Ovary (tissue), 10 donors: Measurements from ENCODE around the gene ZNF433. TPM values are rescaled to one million over a fixed set of nuclear protein-coding genes. Genes with fewer than 3 reads are reported as not detected.
"Not testable (repeated sequence)": the region's sequence is repeated elsewhere in the genome, so short reads cannot be mapped to it uniquely, and the experiment has no call there.

Experiments used
- DNase-seq, 5 donors: peaks; one replicate each; pipeline ENCODE4 v3.0.0-alpha.2; 2019 to 2020
- H3K27ac ChIP-seq, 2 donors: fragments of 200-600 bp; one replicate each; pipeline versions ENCODE4 v1.5.1 to v1.8.0; 2019 to 2022
- H3K27me3 ChIP-seq: fragments of 200-600 bp; one replicate; pipeline ENCODE4 v1.8.0; 2022
- H3K36me3 ChIP-seq: fragments of 200-600 bp; sonication (generic); one replicate; pipeline ENCODE4 v1.5.1; 2019
- H3K4me1 ChIP-seq: one replicate; pipeline ENCODE4 v1.8.1; 2013; ENCODE audit warnings: mild to moderate bottlenecking, moderate library complexity; ENCODE audit not compliant: insufficient read depth
- H3K4me3 ChIP-seq: fragments of 200-600 bp; sonication (generic); one replicate; pipeline ENCODE4 v1.5.1; 2017
- H3K9me3 ChIP-seq, 2 donors: fragments of 200-600 bp in 1 of 2; sonication (generic) in 1 of 2; one replicate each; pipeline versions ENCODE4 v1.5.1 to v1.8.1; 2013 to 2019; ENCODE audit warnings: mild to moderate bottlenecking in 1 of 2, moderate library complexity in 1 of 2
- EP300 ChIP-seq: sonication (generic); formaldehyde crosslinking; IDR thresholded peaks from one replicate; pipeline ENCODE4 v1.6.1; 2017; ENCODE audit warnings: antibody characterized with exemption
- POLR2A ChIP-seq: fragments of 450-650 bp; IDR thresholded peaks from one replicate; pipeline ENCODE4 v1.6.1; 2017; ENCODE audit warnings: antibody characterized with exemption, mild to moderate bottlenecking, moderate library complexity
- WGBS, 3 donors: extraction: QIAGEN DNeasy Blood & Tissue Kit in 1 of 3; methylation state at CpG; one replicate each; pipeline versions ENCODE4 v1.1.5 to v1.1.7; 2013 to 2017; 5-methylcytosine and 5-hydroxymethylcytosine counted together
- intact Hi-C, 4 donors: fragments of 100-400 bp; cut with DNase I; formaldehyde crosslinking; loops; one replicate each; pipeline versions ENCODE4 v1.11.0 to v1.15.1; 2022 to 2023
- long read RNA-seq, 3 donors: library from polyadenylated mRNA in 2 of 3; unstranded in 2 of 3; transcript quantifications; one replicate each; pipeline ENCODE4 v2.0.0 and lab custom pipeline, GENCODE V29; 2021 to 2026
- polyA plus RNA-seq, 2 donors: library from polyadenylated mRNA; stranded (reverse); fragments of 200-250 nt in 1 of 2; fragments of 350-450 nt in 1 of 2; fragmentation: Illumina TruSeq in 1 of 2; extraction: RNeasy Lipid Tissue Mini Kit (QIAGEN cat#74804) in 1 of 2; gene quantifications; one replicate each; pipeline ENCODE4 v1.2.3, GENCODE V29; 2013 to 2014
- total RNA-seq, 7 donors: library from RNA; depleted of rRNA in 2 of 7; stranded (reverse); fragments of >200 nt in 2 of 7; fragmentation: NEBNext Ultra II Directional in 3 of 7; extraction: Animal tissue kit (Norgen Biotek cat#: 25700) in 3 of 7; gene quantifications; one replicate each; pipeline versions ENCODE4 v1.1.0 to v1.2.4, GENCODE V29; 2016 to 2023
- TF ChIP-seq, protein P1 (sequence below), 3 donors: fragments of 450-650 bp in 2 of 3; fragments of 200-600 bp in 1 of 3; IDR thresholded peaks; one replicate each; pipeline versions ENCODE4 v1.5.1 to v1.8.0; 2016 to 2022; ENCODE audit warnings: antibody characterized with exemption in 3 of 3, mild to moderate bottlenecking in 1 of 3
- donor health status: DM: no; HTN: no; CAD: no; lungs with moderate emphysema.
- donor health status: DM: no; HTN: no; CAD: no.
- donor health status: Bipolar disorder and iron deficiency.
- donor health status: DM: yes; HTN: yes; CAD: no.
- donor health status: DM: no; HTN: no; CAD: no.
- donor health status: DM: yes; HTN: yes; CAD: no.

Gene ZNF433
- total RNA-seq (10 to 100 TPM in 2 of 7 donors, 1 to 10 TPM in 5; 4.1 to 17.4 (median 6.8) TPM), polyA plus RNA-seq (1 to 10 TPM; 4.5 to 4.6 TPM)
- long read RNA-seq, donor 1, transcript ZNF433-201 (4 exons, 2,280 nt) = minor isoform, 6 of 25 reads
- long read RNA-seq, donor 1, transcript ZNF433-208 (4 exons, 785 nt) = major isoform, 11 of 25 reads
- long read RNA-seq, donor 1, partial matches to known transcripts = 0 of 25 reads
- long read RNA-seq, donor 1, other reads (novel, unspliced or antisense) = 2 of 25 reads
- long read RNA-seq, donor 2, partial matches to known transcripts = 0 of 4 reads
- long read RNA-seq, donor 2, other reads (novel, unspliced or antisense) = 0 of 4 reads
- long read RNA-seq, donor 3, partial matches to known transcripts = 0 of 4 reads
- long read RNA-seq, donor 3, other reads (novel, unspliced or antisense) = 0 of 4 reads

DNA sequence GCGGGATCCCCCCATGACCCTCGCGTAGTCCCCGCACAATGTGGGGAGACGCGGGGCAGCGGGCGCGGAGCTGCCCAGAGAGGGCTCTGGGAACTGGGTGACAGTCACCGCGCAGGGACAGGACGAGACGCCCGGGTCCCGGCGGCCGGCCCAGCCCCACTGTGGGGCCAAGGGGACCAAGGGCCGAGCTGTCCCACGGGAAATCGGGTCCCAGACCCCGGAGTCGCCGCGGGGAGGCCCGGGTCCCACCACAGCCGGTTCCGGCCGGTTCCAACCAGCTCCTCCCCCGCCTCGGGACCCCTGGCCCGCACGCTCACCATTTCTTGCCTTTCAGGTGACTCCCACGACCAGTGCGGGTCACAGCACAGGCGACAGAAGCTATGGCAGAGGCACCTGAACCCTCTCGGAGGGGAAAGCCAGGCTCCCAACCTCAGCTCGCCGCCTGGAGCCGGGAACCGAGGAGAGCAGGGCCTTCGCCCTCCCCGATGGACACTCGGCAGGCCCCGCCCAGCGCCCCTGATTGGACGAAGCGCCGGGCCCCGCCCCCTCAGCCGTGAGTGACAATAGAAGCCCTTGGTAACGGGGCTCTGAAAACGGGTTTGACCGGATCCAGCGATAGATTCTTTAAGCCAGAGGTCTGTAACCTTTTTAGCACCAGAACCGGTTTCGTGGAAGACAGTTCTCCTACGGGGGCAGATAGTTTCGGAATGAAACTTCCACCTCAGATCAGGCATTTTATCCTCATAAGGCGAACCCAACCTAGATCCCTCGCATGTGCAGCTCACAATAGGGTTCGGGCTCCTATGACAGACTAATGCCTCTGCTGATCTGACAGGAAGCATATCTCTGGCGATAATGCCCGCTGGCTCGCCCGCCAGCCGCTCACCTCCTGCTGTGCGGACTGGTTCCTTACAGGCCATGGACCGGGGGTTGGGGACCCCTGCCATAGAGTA is at the start of gene ZNF433:
TSS of gene ZNF433 (minus strand) at position 460 of the 953 bp plus-strand sequence. CDS start at position 320, 140 bp downstream.
- 0 to 1% (median 0%) methylated on average over 58 to 68 of the region's 68 CpGs for WGBS, 3 donors
- peak within 1 kb of the TSS; percentile 56 to 65 for H3K27ac ChIP-seq
- H3K9me3 ChIP-seq = no peaks in the 10 kb centered on the region
- TF ChIP-seq, protein P1, sequence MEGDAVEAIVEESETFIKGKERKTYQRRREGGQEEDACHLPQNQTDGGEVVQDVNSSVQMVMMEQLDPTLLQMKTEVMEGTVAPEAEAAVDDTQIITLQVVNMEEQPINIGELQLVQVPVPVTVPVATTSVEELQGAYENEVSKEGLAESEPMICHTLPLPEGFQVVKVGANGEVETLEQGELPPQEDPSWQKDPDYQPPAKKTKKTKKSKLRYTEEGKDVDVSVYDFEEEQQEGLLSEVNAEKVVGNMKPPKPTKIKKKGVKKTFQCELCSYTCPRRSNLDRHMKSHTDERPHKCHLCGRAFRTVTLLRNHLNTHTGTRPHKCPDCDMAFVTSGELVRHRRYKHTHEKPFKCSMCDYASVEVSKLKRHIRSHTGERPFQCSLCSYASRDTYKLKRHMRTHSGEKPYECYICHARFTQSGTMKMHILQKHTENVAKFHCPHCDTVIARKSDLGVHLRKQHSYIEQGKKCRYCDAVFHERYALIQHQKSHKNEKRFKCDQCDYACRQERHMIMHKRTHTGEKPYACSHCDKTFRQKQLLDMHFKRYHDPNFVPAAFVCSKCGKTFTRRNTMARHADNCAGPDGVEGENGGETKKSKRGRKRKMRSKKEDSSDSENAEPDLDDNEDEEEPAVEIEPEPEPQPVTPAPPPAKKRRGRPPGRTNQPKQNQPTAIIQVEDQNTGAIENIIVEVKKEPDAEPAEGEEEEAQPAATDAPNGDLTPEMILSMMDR (IDR thresholded peaks at IDR 0.05) = no peak
- TF ChIP-seq POLR2A = peak; percentile 65
- intact Hi-C loops = no loop called here
- DNase-seq = peak; percentile 91 to 96 (median 94)
- H3K4me1 ChIP-seq = peaks cover 6% of the 10 kb centered on the region
- H3K4me3 ChIP-seq = peak within 1 kb of the TSS; percentile 71
- no peaks in the 10 kb centered on the region for H3K27me3 ChIP-seq
- no peaks in the 10 kb centered on the region for H3K36me3 ChIP-seq

DNA sequence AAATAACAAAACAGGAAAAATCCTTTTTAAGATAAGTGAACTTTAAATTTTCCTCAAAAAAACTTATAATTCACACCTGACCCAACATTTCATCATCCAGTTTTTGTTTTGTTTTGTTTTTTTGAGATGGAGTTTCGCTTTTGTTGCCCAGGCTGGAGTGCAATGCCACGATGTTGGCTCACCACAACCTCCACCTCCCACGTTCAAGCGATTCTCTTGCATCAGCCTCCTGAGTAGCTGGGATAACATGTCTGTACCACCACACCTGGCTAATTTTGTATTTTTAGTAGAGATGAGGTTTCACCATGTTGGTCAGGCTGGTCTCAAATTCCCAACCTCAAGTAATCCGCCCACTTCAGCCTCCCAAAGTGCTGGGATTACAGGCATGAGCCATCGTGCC is 47.9 kb upstream of the ZNF433 start:
- H3K36me3 ChIP-seq, H3K4me1 ChIP-seq, H3K27me3 ChIP-seq, H3K4me3 ChIP-seq, intact Hi-C loops, DNase-seq, H3K27ac ChIP-seq: not testable (repeated sequence)
- 96 to 98% (median 96%) methylated on average over 6 of the region's 6 CpGs for WGBS, 3 donors
- H3K9me3 ChIP-seq = peaks cover 4 to 36% of the 10 kb centered on the region in 2 donors

DNA sequence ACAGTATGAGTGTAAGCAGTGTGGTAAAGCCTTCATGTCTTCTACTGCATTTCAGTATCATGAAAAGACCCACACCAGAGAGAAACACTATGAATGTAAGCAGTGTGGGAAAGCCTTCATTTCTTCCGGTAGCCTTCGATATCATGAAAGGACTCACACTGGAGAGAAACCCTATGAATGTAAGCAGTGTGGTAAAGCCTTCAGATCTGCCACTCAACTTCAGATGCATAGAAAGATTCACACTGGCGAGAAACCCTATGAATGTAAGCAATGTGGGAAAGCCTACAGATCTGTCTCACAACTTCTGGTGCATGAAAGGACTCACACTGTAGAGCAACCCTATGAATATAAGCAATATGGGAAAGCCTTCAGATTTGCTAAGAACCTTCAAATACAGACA is 41.9 kb upstream of the ZNF433 start:
- H3K36me3 ChIP-seq = peaks cover 11% of the 10 kb centered on the region
- no peaks in the 10 kb centered on the region for H3K4me1 ChIP-seq
- 87 to 100% (median 99%) methylated on average over 3 of the region's 3 CpGs for WGBS, 3 donors
- DNase-seq = no peak
- H3K4me3 ChIP-seq = no peak overlapping the region
- no peak overlapping the region for H3K27ac ChIP-seq
- TF ChIP-seq POLR2A (no peak), EP300 (no peak)
- TF ChIP-seq, protein P1 (IDR thresholded peaks at IDR 0.05) = no peak
- intact Hi-C loops = no loop called here
- H3K9me3 ChIP-seq = peaks cover 46 to 74% of the 10 kb centered on the region in 2 donors
- H3K27me3 ChIP-seq = no peaks in the 10 kb centered on the region

DNA sequence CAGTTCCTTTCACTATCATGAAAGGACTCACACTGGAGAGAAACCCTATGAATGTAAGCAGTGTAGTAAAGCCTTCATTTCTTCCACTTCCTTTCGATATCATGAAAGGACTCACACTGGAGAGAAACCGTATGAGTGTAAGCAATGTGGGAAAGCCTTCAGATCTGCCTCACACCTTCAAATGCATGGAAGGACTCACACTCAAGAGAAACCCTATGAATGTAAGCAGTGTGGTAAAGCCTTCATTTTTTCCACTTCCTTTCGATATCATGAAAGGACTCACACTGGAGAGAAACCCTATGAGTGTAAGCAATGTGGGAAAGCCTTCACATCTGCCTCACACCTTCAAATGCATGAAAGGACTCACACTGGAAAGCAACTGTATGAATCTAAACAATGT is 40.9 kb upstream of the ZNF433 start:
- H3K4me1 ChIP-seq, intact Hi-C loops, DNase-seq, H3K27me3 ChIP-seq, H3K27ac ChIP-seq, H3K4me3 ChIP-seq: not testable (repeated sequence)
- WGBS, 3 donors = 97 to 100% (median 98%) methylated on average over 3 of the region's 3 CpGs
- peaks cover 48 to 77% of the 10 kb centered on the region in 2 donors for H3K9me3 ChIP-seq
- H3K36me3 ChIP-seq = peaks cover 11% of the 10 kb centered on the region

DNA sequence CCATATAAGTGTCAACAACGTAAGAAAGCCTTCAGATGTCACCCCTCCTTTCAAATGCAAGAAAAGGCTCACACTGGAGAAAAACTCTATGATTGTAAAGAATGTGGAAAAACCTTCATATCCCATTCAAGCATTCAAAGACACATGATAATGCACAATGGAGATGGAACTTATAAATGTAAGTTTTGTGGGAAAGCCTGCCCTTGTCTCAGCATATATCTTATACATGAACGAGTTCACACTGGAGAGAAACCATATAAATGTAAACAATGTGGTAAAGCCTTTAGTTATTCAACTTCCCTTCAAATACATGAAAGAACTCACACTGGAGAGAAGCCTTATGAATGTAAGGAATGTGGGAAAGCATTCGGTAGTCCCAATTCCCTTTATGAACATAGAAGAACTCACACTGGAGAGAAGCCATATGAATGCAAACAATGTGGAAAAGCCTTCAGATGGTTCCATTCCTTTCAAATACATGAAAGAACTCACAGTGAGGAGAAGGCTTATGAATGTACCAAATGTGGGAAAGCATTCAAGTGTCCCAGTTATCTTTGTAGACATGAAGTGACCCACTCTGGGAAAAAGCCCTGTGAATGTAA is 40.2 kb upstream of the ZNF433 start:
- Histone ChIP-seq H3K4me3 (no peak overlapping the region), H3K9me3 (peaks cover 48 to 74% of the 10 kb centered on the region in 2 donors), H3K27me3 (no peaks in the 10 kb centered on the region), H3K36me3 (peaks cover 11% of the 10 kb centered on the region), H3K4me1 (no peaks in the 10 kb centered on the region), H3K27ac (no peak overlapping the region)
- 92 to 95% (median 94%) methylated on average over 3 of the region's 3 CpGs for WGBS, 3 donors
- TF ChIP-seq EP300 (no peak), POLR2A (no peak)
- TF ChIP-seq, protein P1 (IDR thresholded peaks at IDR 0.05) = no peak
- no peak for DNase-seq
- intact Hi-C loops = loop anchor here in 1 of 4 donors (1.0 kb wide), 1 partner anchor 36 kb away; no protein-coding TSS in a partner anchor
